Keratinocyte (primary cell): ENCODE results near the gene HDAC1.

Source experiments
- EZH2 ChIP-seq: IDR thresholded peaks from one replicate; pipeline ENCODE4 v1.6.1; 2012; ENCODE audit warnings: inconsistent platforms, mild to moderate bottlenecking, low read length, moderate library complexity
- TF ChIP-seq, protein P1 (sequence below), 3 experiments: IDR thresholded peaks in 1 of 3; conservative IDR thresholded peaks in 1 of 3; optimal IDR thresholded peaks in 1 of 3; 2 replicates in 2 of 3; 3 replicates in 1 of 3; pipeline versions ENCODE3 to v1.5.1; 2011; ENCODE audit warnings: low read length in 3 of 3, mild to moderate bottlenecking in 3 of 3, moderate library complexity in 2 of 3, control low read depth in 1 of 3, inconsistent platforms in 1 of 3; ENCODE audit not compliant: insufficient read depth in 2 of 3; ENCODE audit errors: extremely low read depth in 1 of 3

DNA sequence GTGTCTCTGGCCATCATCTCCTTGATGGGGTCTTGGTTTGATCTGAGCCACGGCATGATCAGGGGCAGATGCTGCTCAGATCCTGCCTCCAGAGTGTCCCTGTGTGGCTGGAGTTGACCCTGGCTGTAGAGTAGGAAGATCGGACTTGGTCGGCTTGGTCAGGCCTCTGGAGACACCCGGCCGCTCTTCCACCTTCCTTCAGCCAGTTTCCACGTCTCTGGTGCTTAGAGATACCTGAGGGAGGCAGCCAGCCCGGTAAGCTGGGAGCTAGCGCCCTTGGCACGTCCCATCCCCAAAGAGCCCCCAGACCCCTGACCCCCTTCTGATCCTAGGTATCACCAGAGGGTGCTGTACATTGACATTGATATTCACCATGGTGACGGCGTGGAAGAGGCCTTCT lies 35.3 kb downstream of the HDAC1 start:
- TF ChIP-seq, protein P1, sequence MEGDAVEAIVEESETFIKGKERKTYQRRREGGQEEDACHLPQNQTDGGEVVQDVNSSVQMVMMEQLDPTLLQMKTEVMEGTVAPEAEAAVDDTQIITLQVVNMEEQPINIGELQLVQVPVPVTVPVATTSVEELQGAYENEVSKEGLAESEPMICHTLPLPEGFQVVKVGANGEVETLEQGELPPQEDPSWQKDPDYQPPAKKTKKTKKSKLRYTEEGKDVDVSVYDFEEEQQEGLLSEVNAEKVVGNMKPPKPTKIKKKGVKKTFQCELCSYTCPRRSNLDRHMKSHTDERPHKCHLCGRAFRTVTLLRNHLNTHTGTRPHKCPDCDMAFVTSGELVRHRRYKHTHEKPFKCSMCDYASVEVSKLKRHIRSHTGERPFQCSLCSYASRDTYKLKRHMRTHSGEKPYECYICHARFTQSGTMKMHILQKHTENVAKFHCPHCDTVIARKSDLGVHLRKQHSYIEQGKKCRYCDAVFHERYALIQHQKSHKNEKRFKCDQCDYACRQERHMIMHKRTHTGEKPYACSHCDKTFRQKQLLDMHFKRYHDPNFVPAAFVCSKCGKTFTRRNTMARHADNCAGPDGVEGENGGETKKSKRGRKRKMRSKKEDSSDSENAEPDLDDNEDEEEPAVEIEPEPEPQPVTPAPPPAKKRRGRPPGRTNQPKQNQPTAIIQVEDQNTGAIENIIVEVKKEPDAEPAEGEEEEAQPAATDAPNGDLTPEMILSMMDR (optimal IDR thresholded peaks at IDR 0.05 in 1 of 3, IDR thresholded peaks at IDR 0.05 in 1 of 3, conservative IDR thresholded peaks at IDR 0.05 in 1 of 3; ENCODE audit: extremely low read depth in 1 of 3, insufficient read depth in 2 of 3, low read length in 3 of 3) = no peak
- TF ChIP-seq EZH2 = no peak
